GOT3 (cell line): ENCODE results near the gene OR5AU1.

ENCODE experiments used
- DNase-seq: peaks from one replicate; lab custom pipeline; 2025; ENCODE audit warnings: mixed read lengths; lab: John Stamatoyannopoulos, UW

Gene OR5AU1

GRCh38 chr14:21155963-21156362 is at the start of gene OR5AU1:
Gene OR5AU1 (minus strand): TSS chr14:21156063. CDS start chr14:21155872, 191 bp downstream.
- no peak for DNase-seq

- no peak for DNase-seq
Measured at GRCh38 chr14:21205026-21205677, 49.3 kb upstream of the OR5AU1 start.

GRCh38 chr14:21204167-21205025 is 48.5 kb upstream of the OR5AU1 start:
- DNase-seq: no peak

- DNase-seq: no peak
Measured at GRCh38 chr14:21203470-21204166, 47.8 kb upstream of the OR5AU1 start.

GRCh38 chr14:21202463-21203358 is 46.8 kb upstream of the OR5AU1 start:
- DNase-seq: no peak

- no peak for DNase-seq
Measured at GRCh38 chr14:21201732-21202462, 46.0 kb upstream of the OR5AU1 start.

- no peak for DNase-seq
Measured at GRCh38 chr14:21200752-21201461, 45.0 kb upstream of the OR5AU1 start.

GRCh38 chr14:21199611-21200560 is 44.0 kb upstream of the OR5AU1 start:
- DNase-seq: no peak

- no peak for DNase-seq
Measured at GRCh38 chr14:21197418-21198205, 41.7 kb upstream of the OR5AU1 start.

- no peak for DNase-seq
Measured at GRCh38 chr14:21194597-21194996, 38.7 kb upstream of the OR5AU1 start.

- no peak for DNase-seq
Measured at GRCh38 chr14:21192875-21193535, 37.1 kb upstream of the OR5AU1 start.

GRCh38 chr14:21192447-21192822 is 36.6 kb upstream of the OR5AU1 start:
- no peak for DNase-seq

GRCh38 chr14:21191809-21192446 is 36.1 kb upstream of the OR5AU1 start:
- DNase-seq: no peak

- DNase-seq: no peak
Measured at GRCh38 chr14:21191261-21191808, 35.5 kb upstream of the OR5AU1 start.

- DNase-seq: no peak
Measured at GRCh38 chr14:21185491-21185890, 29.6 kb upstream of the OR5AU1 start.

GRCh38 chr14:21184254-21184653 is 28.4 kb upstream of the OR5AU1 start:
- no peak for DNase-seq

GRCh38 chr14:21182166-21182565 is 26.3 kb upstream of the OR5AU1 start:
- no peak for DNase-seq
